ENCODE data around the gene PPP1R7. TPM values are rescaled to one million over a fixed set of nuclear protein-coding genes. Genes with fewer than 3 reads are reported as not detected.

Gene PPP1R7
- total and polyA plus RNA-seq, 9 of the 15 experiments (the other 6 are each of a cell fraction or from before 2014, with no cell fraction given) = 37.5 to 75.0 (median 50.5) TPM

- H3K27ac ChIP-seq (ENCODE audit: extremely low read depth, low read depth, low read length) = no peak overlapping the region
- POLR2A ChIA-PET = interaction anchor here (0.6 kb wide), 1 partner anchor 43 kb away, joined by 3 read pairs; no protein-coding TSS in a partner anchor
- H4K20me1 ChIP-seq (replicated peaks; ENCODE audit: control insufficient read depth, insufficient read depth, low read length) = no peaks in the 10 kb centered on the region
- ATAC-seq (no peak), FAIRE-seq (no peak), DNase-seq (ENCODE audit: extremely low read depth in 1 of 4, low spot score in 3 of 4) (no peak)
- H3K4me1 ChIP-seq (replicated peaks in 1 of 2; ENCODE audit: control insufficient read depth in 2 of 2, insufficient read depth in 2 of 2, low read length in 2 of 2) = 0 out of 5 replicates have a peak, but pooled peaks cover 0 to 6% of the 10 kb centered on the region in 2 experiments
- WGBS (ENCODE audit: insufficient coverage, low coverage, missing lambda C conversion rate) = 78% methylated on average over 7 of the region's 9 CpGs
- intact Hi-C loops (cut with micrococcal nuclease) = no loop called here
- BruUV-seq (replicated peaks) = no TSS peak
- no peak overlapping the region for H3K4me3 ChIP-seq
- no peak for TF ChIP-seq KLF13 (tag; IDR thresholded peaks at IDR 0.05; ENCODE audit: borderline replicate concordance, low read depth)
- no peak for TF ChIP-seq ZNF79 (CRISPR knock-in tag; IDR thresholded peaks at IDR 0.05; ENCODE audit: low read depth)
- TF ChIP-seq NCOA2 (IDR thresholded peaks at IDR 0.05; ENCODE audit: partially characterized antibody in 2 of 2) = no peak
- no peak for TF ChIP-seq SIX5 (IDR thresholded peaks at IDR 0.05; ENCODE audit: borderline replicate concordance in 1 of 2, insufficient read depth in 1 of 2, low read depth in 1 of 2, low read length in 2 of 2)
- TF ChIP-seq XRCC3 (IDR thresholded peaks at IDR 0.05) = no peak
- TF ChIP-seq, protein P1, sequence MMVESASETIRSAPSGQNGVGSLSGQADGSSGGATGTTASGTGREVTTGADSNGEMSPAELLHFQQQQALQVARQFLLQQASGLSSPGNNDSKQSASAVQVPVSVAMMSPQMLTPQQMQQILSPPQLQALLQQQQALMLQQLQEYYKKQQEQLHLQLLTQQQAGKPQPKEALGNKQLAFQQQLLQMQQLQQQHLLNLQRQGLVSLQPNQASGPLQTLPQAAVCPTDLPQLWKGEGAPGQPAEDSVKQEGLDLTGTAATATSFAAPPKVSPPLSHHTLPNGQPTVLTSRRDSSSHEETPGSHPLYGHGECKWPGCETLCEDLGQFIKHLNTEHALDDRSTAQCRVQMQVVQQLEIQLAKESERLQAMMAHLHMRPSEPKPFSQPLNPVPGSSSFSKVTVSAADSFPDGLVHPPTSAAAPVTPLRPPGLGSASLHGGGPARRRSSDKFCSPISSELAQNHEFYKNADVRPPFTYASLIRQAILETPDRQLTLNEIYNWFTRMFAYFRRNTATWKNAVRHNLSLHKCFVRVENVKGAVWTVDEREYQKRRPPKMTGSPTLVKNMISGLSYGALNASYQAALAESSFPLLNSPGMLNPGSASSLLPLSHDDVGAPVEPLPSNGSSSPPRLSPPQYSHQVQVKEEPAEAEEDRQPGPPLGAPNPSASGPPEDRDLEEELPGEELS (CRISPR knock-in tag; IDR thresholded peaks at IDR 0.05; ENCODE audit: borderline replicate concordance) = no peak
- no peak for TF ChIP-seq ZNF696 (CRISPR knock-in tag; conservative IDR thresholded peaks at IDR 0.05)
- TF ChIP-seq SIRT6 (IDR thresholded peaks at IDR 0.05; ENCODE audit: low read depth, low read length) = no peak
- no peak for TF ChIP-seq NR2F6 (CRISPR knock-in tag; IDR thresholded peaks at IDR 0.05)
- no peak for TF ChIP-seq TFAM (CRISPR knock-in tag; conservative IDR thresholded peaks at IDR 0.05)
- TF ChIP-seq PBX2 (CRISPR knock-in tag; IDR thresholded peaks at IDR 0.05; ENCODE audit: low read depth) = no peak
- TF ChIP-seq PBX2 (tag; conservative IDR thresholded peaks at IDR 0.05; ENCODE audit: low read depth) = no peak
- no peak for TF ChIP-seq PTTG1 (tag; IDR thresholded peaks at IDR 0.05; ENCODE audit: low read depth)
- TF ChIP-seq CEBPG (CRISPR knock-in tag; IDR thresholded peaks at IDR 0.05) = no peak
- no peak for TF ChIP-seq CEBPG (tag; conservative IDR thresholded peaks at IDR 0.05 in 1 of 2, IDR thresholded peaks at IDR 0.05 in 1 of 2)
- no peak for TF ChIP-seq NR2C1 (IDR thresholded peaks at IDR 0.05)
- TF ChIP-seq NR2C1 (tag; IDR thresholded peaks at IDR 0.05) = no peak
- CTCF ChIA-PET (ENCODE audit: low intra/inter-chr PET ratio) = no interaction called here
- H3K9ac ChIP-seq (ENCODE audit: insufficient read depth in 1 of 2, low read depth in 2 of 2, low read length in 2 of 2) = no peak overlapping the region
- no peak overlapping the region for H2AFZ ChIP-seq (ENCODE audit: low read depth, low read length)
- H3K36me3 ChIP-seq (ENCODE audit: control insufficient read depth, insufficient read depth, low read length) = peaks cover 34% of the 10 kb centered on the region; the same call in 1 of the 3 replicates
- H3K9me1 ChIP-seq (ENCODE audit: control insufficient read depth, insufficient read depth, low read length) = no peaks in the 10 kb centered on the region
- in situ Hi-C loops (cut with MboI) = no loop called here
- H3K27me3 ChIP-seq (ENCODE audit: control insufficient read depth in 2 of 2, insufficient read depth in 2 of 2, low read length in 2 of 2) = no peaks in the 10 kb centered on the region
- H3K9me3 ChIP-seq (replicated peaks; ENCODE audit: control insufficient read depth, insufficient read depth, low read depth, low read length) = no peaks in the 10 kb centered on the region
- H3K4me2 ChIP-seq (ENCODE audit: insufficient read depth, low read length) = no peak overlapping the region
- no peaks in the 10 kb centered on the region for H3K79me2 ChIP-seq (ENCODE audit: control insufficient read depth, insufficient read depth, low read length)
Measured at GRCh38 chr2:241135737-241136136, 14.5 kb upstream of the PPP1R7 start.

Measured in K562 (cell line).